ENCODE data around the gene RNF183.

The RNF183 gene

GRCh38 chr9:113350107-113350661, 47.0 kb upstream of the RNF183 start:
- Histone ChIP-seq H3K4me3 (ENCODE audit: low read length in 2 of 2) (no peak overlapping the region), H3K36me3 (replicated peaks in 1 of 2; ENCODE audit: control insufficient read depth in 2 of 2, insufficient read depth in 2 of 2, low read length in 2 of 2) (no peaks in the 10 kb centered on the region), H3K14ac (ENCODE audit: low read length) (no peak overlapping the region), H4K8ac (ENCODE audit: low read depth, low read length) (no peak overlapping the region), H3K79me1 (ENCODE audit: low read depth, low read length) (no peaks in the 10 kb centered on the region), H3K18ac (ENCODE audit: low read length) (no peak overlapping the region), H2BK5ac (ENCODE audit: low read length) (no peak overlapping the region), H3K9me3 (replicated peaks in 1 of 2; ENCODE audit: control insufficient read depth in 2 of 2, insufficient read depth in 1 of 2, low read depth in 1 of 2, low read length in 2 of 2) (peaks cover 0 to 3% of the 10 kb centered on the region in 2 donors), H4K91ac (ENCODE audit: low read depth, low read length, poor library complexity) (no peak overlapping the region), H3K4me2 (ENCODE audit: insufficient read depth, low read length, poor library complexity, severe bottlenecking) (peak overlapping the region; percentile 67), H3K4me1 (ENCODE audit: control insufficient read depth in 2 of 2, insufficient read depth in 1 of 2, low read depth in 1 of 2, low read length in 2 of 2) (peaks cover 0 to 2% of the 10 kb centered on the region in 2 donors), H2AFZ (ENCODE audit: low read length) (peak overlapping the region; percentile 83), H2AK5ac (ENCODE audit: low read depth, low read length) (no peak overlapping the region), H3K23ac (ENCODE audit: low read depth, low read length, poor library complexity) (no peak overlapping the region), H3K27ac (replicated peaks; ENCODE audit: low read length) (no peak overlapping the region), H3K9ac (ENCODE audit: low read depth, low read length, poor library complexity) (no peak overlapping the region), H2BK120ac (ENCODE audit: low read depth, low read length) (no peak overlapping the region), H3K4ac (ENCODE audit: low read length) (no peak overlapping the region), H2BK12ac (ENCODE audit: low read length) (no peak overlapping the region), H3K27me3 (ENCODE audit: control insufficient read depth in 3 of 3, insufficient read depth in 3 of 3, low read depth in 1 of 3, low read length in 3 of 3) (peaks cover 14 to 89% (median 37%) of the 10 kb centered on the region in 3 experiments), H2BK15ac (ENCODE audit: low read length) (no peak overlapping the region)
- DNase-seq (ENCODE audit: low spot score): no peak
- WGBS, 2 donors (ENCODE audit: extremely low coverage in 2 of 2, insufficient read length in 2 of 2, insufficient replicate concordance in 1 of 2): no CpG with 5 or more reads among the region's 14 CpGs

DNA sequence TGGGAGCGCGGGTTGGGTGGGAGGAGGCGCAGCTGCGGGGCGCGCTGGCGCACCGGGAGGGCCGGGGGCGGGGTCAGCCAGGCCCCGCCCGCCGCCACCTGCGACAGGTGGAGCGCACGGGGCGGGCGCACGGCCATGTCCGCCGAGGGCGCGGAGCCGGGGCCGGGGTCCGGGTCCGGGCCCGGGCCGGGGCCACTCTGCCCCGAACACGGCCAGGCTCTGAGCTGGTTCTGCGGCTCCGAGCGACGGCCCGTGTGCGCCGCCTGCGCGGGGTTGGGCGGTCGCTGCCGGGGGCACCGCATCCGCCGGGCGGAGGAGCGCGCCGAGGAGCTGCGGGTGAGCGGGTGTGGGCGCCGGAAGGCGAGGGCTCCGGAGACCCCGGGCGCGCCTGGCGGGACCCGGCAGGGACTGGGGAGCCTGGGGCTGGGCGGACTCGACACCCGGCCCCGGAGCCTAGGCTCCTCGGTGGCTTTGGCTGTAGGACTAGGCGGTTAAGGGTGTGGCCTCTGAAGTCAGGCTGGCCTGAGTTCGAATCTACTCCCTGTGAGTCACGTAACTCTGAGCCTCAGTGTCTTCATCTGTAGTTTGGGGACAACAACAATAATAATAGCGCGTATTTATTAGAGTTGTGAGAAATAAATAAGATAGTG, 46.4 kb upstream of the RNF183 start, which contains the start of gene BSPRY:
Gene BSPRY (plus strand): TSS at position 97 of the 650 bp plus-strand sequence. CDS start 39 bp downstream, at position 136.
- Histone ChIP-seq H3K4me1 (ENCODE audit: control insufficient read depth in 2 of 2, insufficient read depth in 1 of 2, low read depth in 1 of 2, low read length in 2 of 2) (peaks cover 0 to 2% of the 10 kb centered on the region in 2 donors), H3K9me3 (replicated peaks in 1 of 2; ENCODE audit: control insufficient read depth in 2 of 2, insufficient read depth in 1 of 2, low read depth in 1 of 2, low read length in 2 of 2) (peaks cover 0 to 3% of the 10 kb centered on the region in 2 donors), H2BK120ac (ENCODE audit: low read depth, low read length) (no peak within 1 kb of the TSS), H3K9ac (ENCODE audit: low read depth, low read length, poor library complexity) (no peak within 1 kb of the TSS), H2BK12ac (ENCODE audit: low read length) (no peak within 1 kb of the TSS), H2AK5ac (ENCODE audit: low read depth, low read length) (no peak within 1 kb of the TSS), H3K4ac (ENCODE audit: low read length) (no peak within 1 kb of the TSS), H3K27me3 (ENCODE audit: control insufficient read depth in 3 of 3, insufficient read depth in 3 of 3, low read depth in 1 of 3, low read length in 3 of 3) (peaks cover 14 to 88% (median 37%) of the 10 kb centered on the region in 3 experiments), H3K79me1 (ENCODE audit: low read depth, low read length) (no peaks in the 10 kb centered on the region), H3K4me3 (ENCODE audit: low read length in 2 of 2) (peak within 1 kb of the TSS; percentile 24 to 77), H3K27ac (replicated peaks; ENCODE audit: low read length) (no peak within 1 kb of the TSS), H3K23ac (ENCODE audit: low read depth, low read length, poor library complexity) (no peak within 1 kb of the TSS), H2AFZ (ENCODE audit: low read length) (peak within 1 kb of the TSS; percentile 83), H2BK5ac (ENCODE audit: low read length) (no peak within 1 kb of the TSS), H3K36me3 (replicated peaks in 1 of 2; ENCODE audit: control insufficient read depth in 2 of 2, insufficient read depth in 2 of 2, low read length in 2 of 2) (no peaks in the 10 kb centered on the region), H3K14ac (ENCODE audit: low read length) (no peak within 1 kb of the TSS), H3K4me2 (ENCODE audit: insufficient read depth, low read length, poor library complexity, severe bottlenecking) (peak within 1 kb of the TSS; percentile 67), H2BK15ac (ENCODE audit: low read length) (no peak within 1 kb of the TSS), H3K18ac (ENCODE audit: low read length) (peak within 1 kb of the TSS; percentile 83), H4K91ac (ENCODE audit: low read depth, low read length, poor library complexity) (no peak within 1 kb of the TSS), H4K8ac (ENCODE audit: low read depth, low read length) (no peak within 1 kb of the TSS)
- DNase-seq (ENCODE audit: low spot score): no peak
- WGBS, 2 donors (ENCODE audit: extremely low coverage in 2 of 2, insufficient read length in 2 of 2, insufficient replicate concordance in 1 of 2): no CpG with 5 or more reads among the region's 71 CpGs

DNA sequence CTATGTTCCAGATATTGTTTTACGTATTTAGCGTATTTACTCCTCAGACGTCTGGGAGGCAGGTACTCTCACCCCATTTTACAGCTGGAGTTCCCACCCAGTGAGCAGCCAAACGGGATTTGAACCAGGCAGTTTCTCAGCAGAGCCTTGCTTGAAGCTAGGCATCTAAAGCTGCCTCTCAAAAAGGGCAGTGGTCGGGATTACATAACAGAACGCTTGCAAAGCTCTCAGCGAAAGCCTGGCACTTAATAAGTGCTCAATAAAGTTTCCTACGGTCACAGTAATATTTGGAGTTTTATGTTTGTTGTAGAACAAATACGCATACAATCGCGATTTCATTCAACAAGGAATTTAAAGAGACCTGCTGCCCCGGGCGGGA, 45.9 kb upstream of the RNF183 start:
- Histone ChIP-seq H3K14ac (ENCODE audit: low read length) (no peak overlapping the region), H3K4me2 (ENCODE audit: insufficient read depth, low read length, poor library complexity, severe bottlenecking) (peak overlapping the region; percentile 67), H3K36me3 (replicated peaks in 1 of 2; ENCODE audit: control insufficient read depth in 2 of 2, insufficient read depth in 2 of 2, low read length in 2 of 2) (no peaks in the 10 kb centered on the region), H3K4me3 (ENCODE audit: low read length in 2 of 2) (peak overlapping the region in 1 of 2 donors; percentile 77), H2BK12ac (ENCODE audit: low read length) (no peak overlapping the region), H3K27me3 (ENCODE audit: control insufficient read depth in 3 of 3, insufficient read depth in 3 of 3, low read depth in 1 of 3, low read length in 3 of 3) (peaks cover 14 to 83% (median 37%) of the 10 kb centered on the region in 3 experiments), H3K4ac (ENCODE audit: low read length) (no peak overlapping the region), H2BK120ac (ENCODE audit: low read depth, low read length) (no peak overlapping the region), H3K23ac (ENCODE audit: low read depth, low read length, poor library complexity) (no peak overlapping the region), H2AK5ac (ENCODE audit: low read depth, low read length) (no peak overlapping the region), H2AFZ (ENCODE audit: low read length) (peak overlapping the region; percentile 83), H3K18ac (ENCODE audit: low read length) (no peak overlapping the region), H4K8ac (ENCODE audit: low read depth, low read length) (no peak overlapping the region), H3K4me1 (ENCODE audit: control insufficient read depth in 2 of 2, insufficient read depth in 1 of 2, low read depth in 1 of 2, low read length in 2 of 2) (peaks cover 0 to 2% of the 10 kb centered on the region in 2 donors), H2BK5ac (ENCODE audit: low read length) (no peak overlapping the region), H4K91ac (ENCODE audit: low read depth, low read length, poor library complexity) (no peak overlapping the region), H2BK15ac (ENCODE audit: low read length) (no peak overlapping the region), H3K79me1 (ENCODE audit: low read depth, low read length) (no peaks in the 10 kb centered on the region), H3K9ac (ENCODE audit: low read depth, low read length, poor library complexity) (no peak overlapping the region), H3K9me3 (replicated peaks in 1 of 2; ENCODE audit: control insufficient read depth in 2 of 2, insufficient read depth in 1 of 2, low read depth in 1 of 2, low read length in 2 of 2) (peaks cover 0 to 3% of the 10 kb centered on the region in 2 donors), H3K27ac (replicated peaks; ENCODE audit: low read length) (no peak overlapping the region)
- DNase-seq (ENCODE audit: low spot score): no peak
- WGBS, 2 donors (ENCODE audit: extremely low coverage in 2 of 2, insufficient read length in 2 of 2, insufficient replicate concordance in 1 of 2): no CpG with 5 or more reads among the region's 13 CpGs

DNA sequence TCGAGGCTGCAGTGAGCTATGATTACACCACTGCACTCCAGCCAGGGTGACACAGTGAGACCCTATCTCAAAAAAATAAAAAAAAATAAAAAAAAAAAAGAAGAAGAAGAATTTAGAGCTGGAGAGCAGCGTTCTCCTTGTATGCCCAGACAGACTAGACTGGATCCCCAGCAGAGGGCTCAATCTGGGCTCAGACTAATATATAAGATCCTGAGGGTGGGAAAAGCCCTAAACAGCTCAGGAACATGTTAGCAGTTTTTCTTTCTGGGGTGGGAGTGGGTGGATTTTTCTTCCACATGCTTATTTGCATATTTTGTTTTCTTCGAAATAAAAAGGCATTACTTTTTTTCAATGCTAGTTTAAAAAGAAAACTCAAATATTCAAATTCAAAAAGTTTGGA, 45.3 kb upstream of the RNF183 start:
- no peak overlapping the region for H4K91ac ChIP-seq (ENCODE audit: low read depth, low read length, poor library complexity)
- no peak overlapping the region for H3K4ac ChIP-seq (ENCODE audit: low read length)
- H3K27ac ChIP-seq (replicated peaks; ENCODE audit: low read length): no peak overlapping the region
- no peak overlapping the region for H3K4me3 ChIP-seq (ENCODE audit: low read length in 2 of 2)
- H3K36me3 ChIP-seq (replicated peaks in 1 of 2; ENCODE audit: control insufficient read depth in 2 of 2, insufficient read depth in 2 of 2, low read length in 2 of 2): no peaks in the 10 kb centered on the region
- no peak overlapping the region for H4K8ac ChIP-seq (ENCODE audit: low read depth, low read length)
- peaks cover 0 to 2% of the 10 kb centered on the region in 2 donors for H3K4me1 ChIP-seq (ENCODE audit: control insufficient read depth in 2 of 2, insufficient read depth in 1 of 2, low read depth in 1 of 2, low read length in 2 of 2)
- peaks cover 14 to 83% (median 37%) of the 10 kb centered on the region in 3 experiments for H3K27me3 ChIP-seq (ENCODE audit: control insufficient read depth in 3 of 3, insufficient read depth in 3 of 3, low read depth in 1 of 3, low read length in 3 of 3)
- H3K18ac ChIP-seq (ENCODE audit: low read length): no peak overlapping the region
- no peak overlapping the region for H2BK120ac ChIP-seq (ENCODE audit: low read depth, low read length)
- no peak overlapping the region for H2BK12ac ChIP-seq (ENCODE audit: low read length)
- peaks cover 0 to 3% of the 10 kb centered on the region in 2 donors for H3K9me3 ChIP-seq (replicated peaks in 1 of 2; ENCODE audit: control insufficient read depth in 2 of 2, insufficient read depth in 1 of 2, low read depth in 1 of 2, low read length in 2 of 2)
- no CpG with 5 or more reads among the region's 3 CpGs for WGBS, 2 donors (ENCODE audit: extremely low coverage in 2 of 2, insufficient read length in 2 of 2, insufficient replicate concordance in 1 of 2)
- H3K14ac ChIP-seq (ENCODE audit: low read length): no peak overlapping the region
- no peaks in the 10 kb centered on the region for H3K79me1 ChIP-seq (ENCODE audit: low read depth, low read length)
- H2BK5ac ChIP-seq (ENCODE audit: low read length): no peak overlapping the region
- no peak overlapping the region for H3K4me2 ChIP-seq (ENCODE audit: insufficient read depth, low read length, poor library complexity, severe bottlenecking)
- H2AK5ac ChIP-seq (ENCODE audit: low read depth, low read length): no peak overlapping the region
- H3K9ac ChIP-seq (ENCODE audit: low read depth, low read length, poor library complexity): no peak overlapping the region
- DNase-seq (ENCODE audit: low spot score): no peak
- no peak overlapping the region for H3K23ac ChIP-seq (ENCODE audit: low read depth, low read length, poor library complexity)
- no peak overlapping the region for H2AFZ ChIP-seq (ENCODE audit: low read length)
- no peak overlapping the region for H2BK15ac ChIP-seq (ENCODE audit: low read length)
